ENCODE results near the gene MYBPC1. TPM values are rescaled to one million over a fixed set of nuclear protein-coding genes. Genes with fewer than 3 reads are reported as not detected.
A peak's percentile ranks its signal among the peaks of the same experiment; 100 is the strongest.
"Not testable (repeated sequence)": the region's sequence is repeated elsewhere in the genome, so short reads cannot be mapped to it uniquely, and the experiment has no call there.

MYBPC1 gene
- total RNA-seq, 2 donors from 2014 or later = not detected

- Mint-ChIP-seq H3K27ac (no peak overlapping the region), H3K4me3 (no peak overlapping the region), H3K36me3 (no peaks in the 10 kb centered on the region), H3K4me1 (ENCODE audit: low read depth in 2 of 2) (no peaks in the 10 kb centered on the region), H3K27me3 (peaks cover 10 to 37% of the 10 kb centered on the region in 2 donors), H3K9me3 (no peaks in the 10 kb centered on the region)
- ATAC-seq (no peak), DNase-seq (ENCODE audit: low spot score) (no peak)
Observed at GRCh38 chr12:101650346-101651117, 55.8 kb downstream of the MYBPC1 start.

GRCh38 chr12:101653030-101653429, 58.3 kb downstream of the MYBPC1 start:
- Mint-ChIP-seq H3K27me3 (peaks cover 18 to 51% of the 10 kb centered on the region in 2 donors), H3K9me3 (no peaks in the 10 kb centered on the region), H3K36me3 (no peaks in the 10 kb centered on the region), H3K4me3 (no peak overlapping the region), H3K27ac (no peak overlapping the region), H3K4me1 (ENCODE audit: low read depth in 2 of 2) (no peaks in the 10 kb centered on the region)
- ATAC-seq (no peak), DNase-seq (ENCODE audit: low spot score) (no peak)

- Mint-ChIP-seq H3K9me3 (no peaks in the 10 kb centered on the region), H3K36me3 (no peaks in the 10 kb centered on the region), H3K27ac (no peak overlapping the region), H3K4me1 (ENCODE audit: low read depth in 2 of 2) (no peaks in the 10 kb centered on the region), H3K27me3 (peaks cover 22 to 55% of the 10 kb centered on the region in 2 donors), H3K4me3 (no peak overlapping the region)
- DNase-seq (ENCODE audit: low spot score) (no peak), ATAC-seq (no peak)
Observed at GRCh38 chr12:101653503-101653902, 58.7 kb downstream of the MYBPC1 start.

GRCh38 chr12:101654442-101654841, 59.7 kb downstream of the MYBPC1 start:
- no peak for ATAC-seq
- Mint-ChIP-seq H3K27me3 (peaks cover 22 to 58% of the 10 kb centered on the region in 2 donors), H3K4me1 (ENCODE audit: low read depth in 2 of 2) (no peaks in the 10 kb centered on the region), H3K27ac (no peak overlapping the region), H3K36me3 (no peaks in the 10 kb centered on the region), H3K4me3 (no peak overlapping the region), H3K9me3 (no peaks in the 10 kb centered on the region)
- DNase-seq (ENCODE audit: low spot score) = no peak

- DNase-seq (ENCODE audit: low spot score) (no peak), ATAC-seq (no peak)
- Mint-ChIP-seq H3K27ac (no peak overlapping the region), H3K4me3 (no peak overlapping the region), H3K27me3 (peaks cover 27 to 65% of the 10 kb centered on the region in 2 donors), H3K36me3 (no peaks in the 10 kb centered on the region), H3K9me3 (no peaks in the 10 kb centered on the region), H3K4me1 (ENCODE audit: low read depth in 2 of 2) (no peaks in the 10 kb centered on the region)
Observed at GRCh38 chr12:101655393-101655792, 60.6 kb downstream of the MYBPC1 start.

GRCh38 chr12:101660662-101661061, 65.9 kb downstream of the MYBPC1 start:
- H3K4me1 Mint-ChIP-seq (ENCODE audit: low read depth in 2 of 2); ATAC-seq; H3K4me3 Mint-ChIP-seq; H3K36me3 Mint-ChIP-seq; H3K27ac Mint-ChIP-seq; DNase-seq (ENCODE audit: low spot score); H3K9me3 Mint-ChIP-seq: not testable (repeated sequence)
- H3K27me3 Mint-ChIP-seq = peaks cover 21 to 41% of the 10 kb centered on the region in 2 donors

- Mint-ChIP-seq H3K27ac (no peak overlapping the region), H3K27me3 (peaks cover 18 to 41% of the 10 kb centered on the region in 2 donors), H3K9me3 (no peaks in the 10 kb centered on the region), H3K4me3 (no peak overlapping the region), H3K4me1 (ENCODE audit: low read depth in 2 of 2) (no peaks in the 10 kb centered on the region), H3K36me3 (no peaks in the 10 kb centered on the region)
- no peak for ATAC-seq
- no peak for DNase-seq (ENCODE audit: low spot score)
Observed at GRCh38 chr12:101663298-101663697, 68.5 kb downstream of the MYBPC1 start.

- Mint-ChIP-seq H3K36me3 (no peaks in the 10 kb centered on the region), H3K9me3 (no peaks in the 10 kb centered on the region), H3K27ac (no peak overlapping the region), H3K27me3 (peaks cover 13 to 24% of the 10 kb centered on the region in 2 donors), H3K4me1 (ENCODE audit: low read depth in 2 of 2) (peaks cover 1% of the 10 kb centered on the region in 2 donors), H3K4me3 (no peak overlapping the region)
- DNase-seq (ENCODE audit: low spot score) = no peak
- no peak for ATAC-seq
Observed at GRCh38 chr12:101664992-101665391, 70.2 kb downstream of the MYBPC1 start.

- H3K36me3 Mint-ChIP-seq = no peaks in the 10 kb centered on the region
- H3K27me3 Mint-ChIP-seq = peaks cover 12 to 20% of the 10 kb centered on the region in 2 donors
- peak in 1 of 2 donors; percentile 20 for ATAC-seq
- DNase-seq (ENCODE audit: low spot score) = no peak
- no peaks in the 10 kb centered on the region for H3K9me3 Mint-ChIP-seq
- no peak overlapping the region for H3K4me3 Mint-ChIP-seq
- no peak overlapping the region for H3K27ac Mint-ChIP-seq
- peaks cover 9 to 10% of the 10 kb centered on the region in 2 donors for H3K4me1 Mint-ChIP-seq (ENCODE audit: low read depth in 2 of 2)
Observed at GRCh38 chr12:101666052-101666728, 71.4 kb downstream of the MYBPC1 start.

GRCh38 chr12:101667591-101667990, 72.8 kb downstream of the MYBPC1 start:
- Mint-ChIP-seq H3K36me3 (no peaks in the 10 kb centered on the region), H3K27me3 (peaks cover 13 to 20% of the 10 kb centered on the region in 2 donors), H3K27ac (no peak overlapping the region), H3K4me1 (ENCODE audit: low read depth in 2 of 2) (peaks cover 16 to 21% of the 10 kb centered on the region in 2 donors), H3K9me3 (no peaks in the 10 kb centered on the region), H3K4me3 (no peak overlapping the region)
- ATAC-seq (no peak), DNase-seq (ENCODE audit: low spot score) (no peak)

- no peak for DNase-seq (ENCODE audit: low spot score)
- Mint-ChIP-seq H3K27me3 (peaks cover 16 to 19% of the 10 kb centered on the region in 2 donors), H3K4me1 (ENCODE audit: low read depth in 2 of 2) (peaks cover 16 to 21% of the 10 kb centered on the region in 2 donors), H3K4me3 (no peak overlapping the region), H3K27ac (peak overlapping the region in 1 of 2 donors; percentile 11), H3K36me3 (no peaks in the 10 kb centered on the region), H3K9me3 (no peaks in the 10 kb centered on the region)
- ATAC-seq = peak; percentile 53 to 61
Observed at GRCh38 chr12:101670007-101670671, 75.4 kb downstream of the MYBPC1 start.

- no peaks in the 10 kb centered on the region for H3K9me3 Mint-ChIP-seq
- no peak for DNase-seq (ENCODE audit: low spot score)
Observed at GRCh38 chr12:101671157-101671791, 76.5 kb downstream of the MYBPC1 start.

GRCh38 chr12:101671833-101672232, 77.1 kb downstream of the MYBPC1 start:
- DNase-seq (ENCODE audit: low spot score) (no peak), ATAC-seq (peak in 1 of 2 donors; percentile 15)
- Mint-ChIP-seq H3K36me3 (no peaks in the 10 kb centered on the region), H3K9me3 (no peaks in the 10 kb centered on the region), H3K27ac (peak overlapping the region in 1 of 2 donors; percentile 14), H3K27me3 (peaks cover 3 to 9% of the 10 kb centered on the region in 2 donors), H3K4me1 (ENCODE audit: low read depth in 2 of 2) (peaks cover 16 to 21% of the 10 kb centered on the region in 2 donors), H3K4me3 (peak overlapping the region; percentile 49)

More at GRCh38 chr12:101671157-101671791, 76.5 kb downstream of the MYBPC1 start:
- Mint-ChIP-seq H3K4me1 (ENCODE audit: low read depth in 2 of 2) (peaks cover 16 to 21% of the 10 kb centered on the region in 2 donors), H3K27ac (peak overlapping the region in 1 of 2 donors; percentile 14), H3K4me3 (peak overlapping the region; percentile 49), H3K36me3 (no peaks in the 10 kb centered on the region), H3K27me3 (peaks cover 8 to 12% of the 10 kb centered on the region in 2 donors)
- ATAC-seq = peak; percentile 78 to 82
